SK-N-SH (cell line): ENCODE results near the gene SAYSD1.

Source experiments
- EP300 ChIP-seq, 2 experiments: IDR thresholded peaks; 2 replicates each; pipeline versions ENCODE4 v1.4.0 to v1.6.1; 2012; ENCODE audit warnings: borderline replicate concordance in 1 of 2, low read depth in 1 of 2, low read length in 1 of 2
- FOXM1 ChIP-seq: IDR thresholded peaks from 2 replicates; pipeline ENCODE4 v1.4.0; 2012; ENCODE audit warnings: low read depth, mild to moderate bottlenecking
- GABPA ChIP-seq: IDR thresholded peaks from 2 replicates; pipeline ENCODE4 v1.4.0; 2012; ENCODE audit warnings: low read depth, mild to moderate bottlenecking
- JUND ChIP-seq: IDR thresholded peaks from 2 replicates; pipeline ENCODE4 v1.4.0; 2012
- RCOR1 ChIP-seq: fragments of 150-350 bp; IDR thresholded peaks from 2 replicates; pipeline ENCODE4 v1.6.1; 2017; ENCODE audit warnings: antibody characterized with exemption, low read length
- RXRA ChIP-seq: IDR thresholded peaks from 2 replicates; pipeline ENCODE4 v1.4.0; 2012; ENCODE audit warnings: low read depth, mild to moderate bottlenecking, borderline replicate concordance
- TEAD4 ChIP-seq: IDR thresholded peaks from 2 replicates; pipeline ENCODE4 v1.4.0; 2012; ENCODE audit warnings: mild to moderate bottlenecking, borderline replicate concordance; ENCODE audit not compliant: insufficient read depth
- YY1 ChIP-seq: IDR thresholded peaks from 2 replicates; pipeline ENCODE4 v1.4.0; 2012; ENCODE audit warnings: low read depth, mild to moderate bottlenecking
- TF ChIP-seq, protein P1 (sequence below): fragments of 200-600 bp; sonication (generic); IDR thresholded peaks from 2 replicates; pipeline ENCODE4 v1.6.1; 2017; ENCODE audit warnings: antibody characterized with exemption, mild to moderate bottlenecking, moderate library complexity
- TF ChIP-seq, protein P2 (sequence below): fragments of 150-350 bp; IDR thresholded peaks from 2 replicates; pipeline ENCODE4 v1.6.1; 2017; ENCODE audit warnings: antibody characterized with exemption, low read length, low read depth, borderline replicate concordance
- TF ChIP-seq, protein P3 (sequence below): IDR thresholded peaks from 2 replicates; pipeline ENCODE4 v1.6.1; 2012; ENCODE audit warnings: mild to moderate bottlenecking, low read depth, low read length, moderate library complexity
- TF ChIP-seq, protein P4 (sequence below): IDR thresholded peaks from 2 replicates; pipeline ENCODE4 v1.4.0; 2012; ENCODE audit warnings: low read depth, borderline replicate concordance

DNA sequence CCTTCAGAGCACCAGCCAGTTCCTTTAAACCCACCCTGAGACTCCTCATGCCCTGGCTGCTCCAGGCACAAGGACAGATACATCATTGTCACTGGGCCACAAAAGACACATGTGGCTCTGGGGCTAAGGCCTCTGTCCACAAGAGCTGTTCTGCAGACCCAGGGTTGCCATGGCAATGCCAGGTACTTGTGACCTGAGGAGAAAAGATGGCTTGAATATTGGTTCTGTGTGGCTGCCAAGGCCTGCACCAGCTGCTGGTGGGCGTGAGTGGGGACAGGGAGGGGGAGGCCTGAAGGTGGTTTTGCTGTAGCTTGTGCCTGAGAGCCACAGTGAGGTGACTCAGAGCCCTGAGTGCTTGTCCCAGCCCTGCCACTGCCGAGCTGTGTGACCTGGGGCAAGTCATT lies 31.8 kb downstream of the SAYSD1 start:
- TF ChIP-seq JUND (no peak), YY1 (no peak), TEAD4 (no peak), RXRA (no peak), FOXM1 (no peak), RCOR1 (no peak), EP300 (IDR thresholded peaks at IDR 0.05; ENCODE audit: borderline replicate concordance in 1 of 2, low read depth in 1 of 2, low read length in 1 of 2) (no peak), GABPA (no peak)
- TF ChIP-seq, protein P1, sequence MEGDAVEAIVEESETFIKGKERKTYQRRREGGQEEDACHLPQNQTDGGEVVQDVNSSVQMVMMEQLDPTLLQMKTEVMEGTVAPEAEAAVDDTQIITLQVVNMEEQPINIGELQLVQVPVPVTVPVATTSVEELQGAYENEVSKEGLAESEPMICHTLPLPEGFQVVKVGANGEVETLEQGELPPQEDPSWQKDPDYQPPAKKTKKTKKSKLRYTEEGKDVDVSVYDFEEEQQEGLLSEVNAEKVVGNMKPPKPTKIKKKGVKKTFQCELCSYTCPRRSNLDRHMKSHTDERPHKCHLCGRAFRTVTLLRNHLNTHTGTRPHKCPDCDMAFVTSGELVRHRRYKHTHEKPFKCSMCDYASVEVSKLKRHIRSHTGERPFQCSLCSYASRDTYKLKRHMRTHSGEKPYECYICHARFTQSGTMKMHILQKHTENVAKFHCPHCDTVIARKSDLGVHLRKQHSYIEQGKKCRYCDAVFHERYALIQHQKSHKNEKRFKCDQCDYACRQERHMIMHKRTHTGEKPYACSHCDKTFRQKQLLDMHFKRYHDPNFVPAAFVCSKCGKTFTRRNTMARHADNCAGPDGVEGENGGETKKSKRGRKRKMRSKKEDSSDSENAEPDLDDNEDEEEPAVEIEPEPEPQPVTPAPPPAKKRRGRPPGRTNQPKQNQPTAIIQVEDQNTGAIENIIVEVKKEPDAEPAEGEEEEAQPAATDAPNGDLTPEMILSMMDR, result no peak
- TF ChIP-seq, protein P2, sequence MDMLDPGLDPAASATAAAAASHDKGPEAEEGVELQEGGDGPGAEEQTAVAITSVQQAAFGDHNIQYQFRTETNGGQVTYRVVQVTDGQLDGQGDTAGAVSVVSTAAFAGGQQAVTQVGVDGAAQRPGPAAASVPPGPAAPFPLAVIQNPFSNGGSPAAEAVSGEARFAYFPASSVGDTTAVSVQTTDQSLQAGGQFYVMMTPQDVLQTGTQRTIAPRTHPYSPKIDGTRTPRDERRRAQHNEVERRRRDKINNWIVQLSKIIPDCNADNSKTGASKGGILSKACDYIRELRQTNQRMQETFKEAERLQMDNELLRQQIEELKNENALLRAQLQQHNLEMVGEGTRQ, result no peak
- TF ChIP-seq, protein P3, sequence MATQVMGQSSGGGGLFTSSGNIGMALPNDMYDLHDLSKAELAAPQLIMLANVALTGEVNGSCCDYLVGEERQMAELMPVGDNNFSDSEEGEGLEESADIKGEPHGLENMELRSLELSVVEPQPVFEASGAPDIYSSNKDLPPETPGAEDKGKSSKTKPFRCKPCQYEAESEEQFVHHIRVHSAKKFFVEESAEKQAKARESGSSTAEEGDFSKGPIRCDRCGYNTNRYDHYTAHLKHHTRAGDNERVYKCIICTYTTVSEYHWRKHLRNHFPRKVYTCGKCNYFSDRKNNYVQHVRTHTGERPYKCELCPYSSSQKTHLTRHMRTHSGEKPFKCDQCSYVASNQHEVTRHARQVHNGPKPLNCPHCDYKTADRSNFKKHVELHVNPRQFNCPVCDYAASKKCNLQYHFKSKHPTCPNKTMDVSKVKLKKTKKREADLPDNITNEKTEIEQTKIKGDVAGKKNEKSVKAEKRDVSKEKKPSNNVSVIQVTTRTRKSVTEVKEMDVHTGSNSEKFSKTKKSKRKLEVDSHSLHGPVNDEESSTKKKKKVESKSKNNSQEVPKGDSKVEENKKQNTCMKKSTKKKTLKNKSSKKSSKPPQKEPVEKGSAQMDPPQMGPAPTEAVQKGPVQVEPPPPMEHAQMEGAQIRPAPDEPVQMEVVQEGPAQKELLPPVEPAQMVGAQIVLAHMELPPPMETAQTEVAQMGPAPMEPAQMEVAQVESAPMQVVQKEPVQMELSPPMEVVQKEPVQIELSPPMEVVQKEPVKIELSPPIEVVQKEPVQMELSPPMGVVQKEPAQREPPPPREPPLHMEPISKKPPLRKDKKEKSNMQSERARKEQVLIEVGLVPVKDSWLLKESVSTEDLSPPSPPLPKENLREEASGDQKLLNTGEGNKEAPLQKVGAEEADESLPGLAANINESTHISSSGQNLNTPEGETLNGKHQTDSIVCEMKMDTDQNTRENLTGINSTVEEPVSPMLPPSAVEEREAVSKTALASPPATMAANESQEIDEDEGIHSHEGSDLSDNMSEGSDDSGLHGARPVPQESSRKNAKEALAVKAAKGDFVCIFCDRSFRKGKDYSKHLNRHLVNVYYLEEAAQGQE, result no peak
- TF ChIP-seq, protein P4, sequence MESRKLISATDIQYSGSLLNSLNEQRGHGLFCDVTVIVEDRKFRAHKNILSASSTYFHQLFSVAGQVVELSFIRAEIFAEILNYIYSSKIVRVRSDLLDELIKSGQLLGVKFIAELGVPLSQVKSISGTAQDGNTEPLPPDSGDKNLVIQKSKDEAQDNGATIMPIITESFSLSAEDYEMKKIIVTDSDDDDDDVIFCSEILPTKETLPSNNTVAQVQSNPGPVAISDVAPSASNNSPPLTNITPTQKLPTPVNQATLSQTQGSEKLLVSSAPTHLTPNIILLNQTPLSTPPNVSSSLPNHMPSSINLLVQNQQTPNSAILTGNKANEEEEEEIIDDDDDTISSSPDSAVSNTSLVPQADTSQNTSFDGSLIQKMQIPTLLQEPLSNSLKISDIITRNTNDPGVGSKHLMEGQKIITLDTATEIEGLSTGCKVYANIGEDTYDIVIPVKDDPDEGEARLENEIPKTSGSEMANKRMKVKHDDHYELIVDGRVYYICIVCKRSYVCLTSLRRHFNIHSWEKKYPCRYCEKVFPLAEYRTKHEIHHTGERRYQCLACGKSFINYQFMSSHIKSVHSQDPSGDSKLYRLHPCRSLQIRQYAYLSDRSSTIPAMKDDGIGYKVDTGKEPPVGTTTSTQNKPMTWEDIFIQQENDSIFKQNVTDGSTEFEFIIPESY, result no peak
